GM23338 (cell line): ENCODE results near the gene RPTOR. TPM values are rescaled to one million over a fixed set of nuclear protein-coding genes. Genes with fewer than 3 reads are reported as not detected.

ENCODE experiments used
- ATAC-seq: fragments of 200-7000 bp; cut with Tn5 transposase; 3 replicates; pipeline ENCODE4 v1.9.1; 2020
- DNase-seq: peaks from one replicate; pipeline ENCODE4 v3.0.0-alpha.2; 2015; ENCODE audit warnings: low spot score
- H2AFZ ChIP-seq: fragments of 200-600 bp; sonication (generic); 2 replicates; pipeline ENCODE4 v1.8.0; 2016; ENCODE audit warnings: antibody characterized with exemption, mild to moderate bottlenecking, moderate library complexity
- H3F3A ChIP-seq: fragments of 200-600 bp; sonication (generic); replicated peaks from 2 replicates; pipeline ENCODE4 v1.8.0; 2017; ENCODE audit warnings: antibody characterized with exemption, mixed run types, low read depth
- H3K27ac ChIP-seq: fragments of 200-600 bp; sonication (generic); 2 replicates; pipeline ENCODE4 v1.6.1; 2016; ENCODE audit warnings: low read depth
- H3K27me3 ChIP-seq: fragments of 200-600 bp; sonication (generic); 2 replicates; pipeline ENCODE4 v1.8.0; 2016; ENCODE audit warnings: mild to moderate bottlenecking, mixed run types, moderate library complexity; ENCODE audit not compliant: insufficient read depth
- H3K36me3 ChIP-seq: fragments of 200-600 bp; sonication (generic); 2 replicates; pipeline ENCODE4 v1.8.0; 2016; ENCODE audit warnings: mild to moderate bottlenecking; ENCODE audit not compliant: insufficient read depth
- H3K4me1 ChIP-seq: fragments of 200-600 bp; sonication (generic); 2 replicates; pipeline ENCODE4 v1.8.0; 2016; ENCODE audit warnings: mild to moderate bottlenecking, moderate library complexity; ENCODE audit not compliant: insufficient read depth
- H3K4me2 ChIP-seq: fragments of 200-600 bp; sonication (generic); 2 replicates; pipeline ENCODE4 v1.7.1; 2017; ENCODE audit warnings: mixed run types
- H3K4me3 ChIP-seq: fragments of 200-600 bp; sonication (generic); 2 replicates; pipeline ENCODE4 v1.6.1; 2016; ENCODE audit warnings: mixed run types
- H3K79me2 ChIP-seq: fragments of 200-600 bp; sonication (generic); replicated peaks from 2 replicates; pipeline ENCODE4 v1.8.0; 2017; ENCODE audit warnings: mild to moderate bottlenecking; ENCODE audit not compliant: insufficient read depth
- H3K9me2 ChIP-seq: fragments of 200-600 bp; sonication (generic); 2 replicates; pipeline ENCODE4 v1.8.0; 2017; ENCODE audit not compliant: insufficient read depth
- H4K20me1 ChIP-seq: fragments of 200-600 bp; sonication (generic); replicated peaks from 2 replicates; pipeline ENCODE4 v1.8.0; 2017; ENCODE audit warnings: mild to moderate bottlenecking; ENCODE audit not compliant: insufficient read depth
- H3K27ac Mint-ChIP-seq: 2 replicates; pipeline ENCODE4 v1.8.0; 2020; ENCODE audit warnings: inconsistent platforms, mild to moderate bottlenecking, moderate library complexity, mixed read lengths
- H3K27me3 Mint-ChIP-seq: 3 replicates; pipeline ENCODE4 v1.8.0; 2022; ENCODE audit warnings: low read depth, mild to moderate bottlenecking, moderate library complexity, mixed read lengths, inconsistent platforms; ENCODE audit not compliant: insufficient read depth, poor library complexity
- H3K36me3 Mint-ChIP-seq: 3 replicates; pipeline ENCODE4 v1.8.0; 2021; ENCODE audit warnings: low read depth, mild to moderate bottlenecking, inconsistent platforms, moderate library complexity, mixed read lengths
- H3K4me1 Mint-ChIP-seq: 3 replicates; pipeline ENCODE4 v1.8.0; 2020; ENCODE audit warnings: mild to moderate bottlenecking, inconsistent platforms, mixed read lengths
- H3K4me3 Mint-ChIP-seq: 3 replicates; pipeline ENCODE4 v1.8.0; 2021; ENCODE audit warnings: moderate library complexity, mild to moderate bottlenecking, inconsistent platforms, mixed read lengths
- H3K9me3 Mint-ChIP-seq: 3 replicates; pipeline ENCODE4 v1.8.0; 2020; ENCODE audit warnings: moderate library complexity, mild to moderate bottlenecking, inconsistent platforms, mixed read lengths
- CREB1 ChIP-seq: fragments of 250-450 bp; sonication (Bioruptor Pico); IDR thresholded peaks from 2 replicates; pipeline ENCODE4 v1.5.0; 2020; ENCODE audit warnings: low read depth, mild to moderate bottlenecking, moderate library complexity
- EZH2 ChIP-seq: fragments of 200-600 bp; sonication (generic); IDR thresholded peaks from one replicate; pipeline ENCODE4 v1.8.0; 2017; ENCODE audit warnings: antibody characterized with exemption, mild to moderate bottlenecking, low read depth; ENCODE audit not compliant: unreplicated experiment
- EZH2phosphoT487 ChIP-seq: fragments of 200-600 bp; sonication (generic); IDR thresholded peaks from one replicate; pipeline ENCODE4 v1.8.1; 2018; ENCODE audit warnings: antibody characterized with exemption; ENCODE audit not compliant: unreplicated experiment
- JUNB ChIP-seq: IDR thresholded peaks from one replicate; pipeline ENCODE4 v1.6.1; 2016; ENCODE audit warnings: antibody characterized with exemption; ENCODE audit not compliant: unreplicated experiment
- NANOG ChIP-seq: IDR thresholded peaks from 2 replicates; pipeline ENCODE4 v1.6.1; 2016; ENCODE audit warnings: antibody characterized with exemption, borderline replicate concordance
- POLR2AphosphoS5 ChIP-seq: IDR thresholded peaks from 2 replicates; pipeline ENCODE4 v1.6.1; 2016; ENCODE audit warnings: antibody characterized with exemption, low read depth
- REST ChIP-seq: IDR thresholded peaks from one replicate; pipeline ENCODE4 v1.6.1; 2018; ENCODE audit warnings: antibody characterized with exemption; ENCODE audit not compliant: unreplicated experiment
- STAT1 ChIP-seq: IDR thresholded peaks from one replicate; pipeline ENCODE4 v1.6.1; 2016; ENCODE audit warnings: antibody characterized with exemption; ENCODE audit not compliant: unreplicated experiment
- ZNF114 ChIP-seq: fragments of 250-450 bp; sonication (Bioruptor Pico); IDR thresholded peaks from 2 replicates; pipeline ENCODE4 v1.5.0; 2020; ENCODE audit warnings: mild to moderate bottlenecking, moderate library complexity
- ZNF331 ChIP-seq: fragments of 250-450 bp; sonication (Bioruptor Pico); IDR thresholded peaks from 2 replicates; pipeline ENCODE4 v1.5.0; 2020; ENCODE audit warnings: low read depth, mild to moderate bottlenecking, moderate library complexity
- polyA plus RNA-seq: library from polyadenylated mRNA; unstranded; fragments of >200 nt; fragmentation: Nextera tagmentation; extraction: Ambion mirVana; gene quantifications from 2 replicates; pipeline ENCODE4 v1.2.1, GENCODE V29; 2016
- total RNA-seq: library from RNA; depleted of rRNA; stranded (reverse); fragments of >200 nt; shearing (Covaris generic); gene quantifications from 2 replicates; pipeline ENCODE4 v1.2.3, GENCODE V29; 2014
- TF ChIP-seq, protein P1 (sequence below), 2 experiments: fragments of 200-600 bp in 1 of 2; sonication (generic) in 1 of 2; conservative IDR thresholded peaks; 2 replicates each; pipeline versions ENCODE4 v1.5.1 to v1.6.1; 2016 to 2017; ENCODE audit warnings: antibody characterized with exemption in 2 of 2, low read depth in 2 of 2, mild to moderate bottlenecking in 2 of 2, moderate library complexity in 1 of 2
- TF ChIP-seq, protein P2 (sequence below): IDR thresholded peaks from 2 replicates; pipeline ENCODE4 v1.6.1; 2016; ENCODE audit warnings: antibody characterized with exemption
- TF ChIP-seq, protein P3 (sequence below): fragments of 250-450 bp; sonication (Bioruptor Pico); IDR thresholded peaks from 2 replicates; pipeline ENCODE4 v1.5.0; 2020; ENCODE audit warnings: mild to moderate bottlenecking, moderate library complexity

RPTOR gene
- total and polyA plus RNA-seq, 2 experiments from 2014 or later: 9.5 to 38.0 TPM

- no peaks in the 10 kb centered on the region for H3K79me2 ChIP-seq
- no peak for ATAC-seq
- no peaks in the 10 kb centered on the region for H3K9me3 Mint-ChIP-seq
Observed at GRCh38 chr17:80769516-80769915, 224.9 kb downstream of the RPTOR start.

More at GRCh38 chr17:80769516-80769915, 224.9 kb downstream of the RPTOR start:
- H3K36me3 Mint-ChIP-seq: no peaks in the 10 kb centered on the region
- H3K4me3 Mint-ChIP-seq: no peak overlapping the region
- no peaks in the 10 kb centered on the region for H3F3A ChIP-seq
- no peaks in the 10 kb centered on the region for H3K4me1 ChIP-seq
- no peaks in the 10 kb centered on the region for H3K36me3 ChIP-seq
- peaks cover 24% of the 10 kb centered on the region for H3K4me1 Mint-ChIP-seq
- H3K27ac ChIP-seq: no peak overlapping the region
- no peaks in the 10 kb centered on the region for H3K27me3 ChIP-seq
- peaks cover 4% of the 10 kb centered on the region; the same call in 1 of the 2 replicates for H4K20me1 ChIP-seq
- H2AFZ ChIP-seq: no peak overlapping the region
- no peak for DNase-seq
- H3K9me2 ChIP-seq: no peaks in the 10 kb centered on the region
- no peak overlapping the region for H3K4me3 ChIP-seq
- TF ChIP-seq ZNF331 (CRISPR knock-in tag): no peak
- TF ChIP-seq REST: no peak
- TF ChIP-seq STAT1: no peak
- TF ChIP-seq NANOG: no peak
- no peak for TF ChIP-seq EZH2phosphoT487
- TF ChIP-seq EZH2: no peak
- no peak for TF ChIP-seq JUNB
- TF ChIP-seq, protein P1, sequence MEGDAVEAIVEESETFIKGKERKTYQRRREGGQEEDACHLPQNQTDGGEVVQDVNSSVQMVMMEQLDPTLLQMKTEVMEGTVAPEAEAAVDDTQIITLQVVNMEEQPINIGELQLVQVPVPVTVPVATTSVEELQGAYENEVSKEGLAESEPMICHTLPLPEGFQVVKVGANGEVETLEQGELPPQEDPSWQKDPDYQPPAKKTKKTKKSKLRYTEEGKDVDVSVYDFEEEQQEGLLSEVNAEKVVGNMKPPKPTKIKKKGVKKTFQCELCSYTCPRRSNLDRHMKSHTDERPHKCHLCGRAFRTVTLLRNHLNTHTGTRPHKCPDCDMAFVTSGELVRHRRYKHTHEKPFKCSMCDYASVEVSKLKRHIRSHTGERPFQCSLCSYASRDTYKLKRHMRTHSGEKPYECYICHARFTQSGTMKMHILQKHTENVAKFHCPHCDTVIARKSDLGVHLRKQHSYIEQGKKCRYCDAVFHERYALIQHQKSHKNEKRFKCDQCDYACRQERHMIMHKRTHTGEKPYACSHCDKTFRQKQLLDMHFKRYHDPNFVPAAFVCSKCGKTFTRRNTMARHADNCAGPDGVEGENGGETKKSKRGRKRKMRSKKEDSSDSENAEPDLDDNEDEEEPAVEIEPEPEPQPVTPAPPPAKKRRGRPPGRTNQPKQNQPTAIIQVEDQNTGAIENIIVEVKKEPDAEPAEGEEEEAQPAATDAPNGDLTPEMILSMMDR (conservative IDR thresholded peaks at IDR 0.05; ENCODE audit: low read depth in 2 of 2): no peak
- no peak for TF ChIP-seq CREB1 (CRISPR knock-in tag)
- TF ChIP-seq ZNF114 (CRISPR knock-in tag): no peak
- TF ChIP-seq, protein P2, sequence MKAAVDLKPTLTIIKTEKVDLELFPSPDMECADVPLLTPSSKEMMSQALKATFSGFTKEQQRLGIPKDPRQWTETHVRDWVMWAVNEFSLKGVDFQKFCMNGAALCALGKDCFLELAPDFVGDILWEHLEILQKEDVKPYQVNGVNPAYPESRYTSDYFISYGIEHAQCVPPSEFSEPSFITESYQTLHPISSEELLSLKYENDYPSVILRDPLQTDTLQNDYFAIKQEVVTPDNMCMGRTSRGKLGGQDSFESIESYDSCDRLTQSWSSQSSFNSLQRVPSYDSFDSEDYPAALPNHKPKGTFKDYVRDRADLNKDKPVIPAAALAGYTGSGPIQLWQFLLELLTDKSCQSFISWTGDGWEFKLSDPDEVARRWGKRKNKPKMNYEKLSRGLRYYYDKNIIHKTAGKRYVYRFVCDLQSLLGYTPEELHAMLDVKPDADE: no peak
- TF ChIP-seq, protein P3, sequence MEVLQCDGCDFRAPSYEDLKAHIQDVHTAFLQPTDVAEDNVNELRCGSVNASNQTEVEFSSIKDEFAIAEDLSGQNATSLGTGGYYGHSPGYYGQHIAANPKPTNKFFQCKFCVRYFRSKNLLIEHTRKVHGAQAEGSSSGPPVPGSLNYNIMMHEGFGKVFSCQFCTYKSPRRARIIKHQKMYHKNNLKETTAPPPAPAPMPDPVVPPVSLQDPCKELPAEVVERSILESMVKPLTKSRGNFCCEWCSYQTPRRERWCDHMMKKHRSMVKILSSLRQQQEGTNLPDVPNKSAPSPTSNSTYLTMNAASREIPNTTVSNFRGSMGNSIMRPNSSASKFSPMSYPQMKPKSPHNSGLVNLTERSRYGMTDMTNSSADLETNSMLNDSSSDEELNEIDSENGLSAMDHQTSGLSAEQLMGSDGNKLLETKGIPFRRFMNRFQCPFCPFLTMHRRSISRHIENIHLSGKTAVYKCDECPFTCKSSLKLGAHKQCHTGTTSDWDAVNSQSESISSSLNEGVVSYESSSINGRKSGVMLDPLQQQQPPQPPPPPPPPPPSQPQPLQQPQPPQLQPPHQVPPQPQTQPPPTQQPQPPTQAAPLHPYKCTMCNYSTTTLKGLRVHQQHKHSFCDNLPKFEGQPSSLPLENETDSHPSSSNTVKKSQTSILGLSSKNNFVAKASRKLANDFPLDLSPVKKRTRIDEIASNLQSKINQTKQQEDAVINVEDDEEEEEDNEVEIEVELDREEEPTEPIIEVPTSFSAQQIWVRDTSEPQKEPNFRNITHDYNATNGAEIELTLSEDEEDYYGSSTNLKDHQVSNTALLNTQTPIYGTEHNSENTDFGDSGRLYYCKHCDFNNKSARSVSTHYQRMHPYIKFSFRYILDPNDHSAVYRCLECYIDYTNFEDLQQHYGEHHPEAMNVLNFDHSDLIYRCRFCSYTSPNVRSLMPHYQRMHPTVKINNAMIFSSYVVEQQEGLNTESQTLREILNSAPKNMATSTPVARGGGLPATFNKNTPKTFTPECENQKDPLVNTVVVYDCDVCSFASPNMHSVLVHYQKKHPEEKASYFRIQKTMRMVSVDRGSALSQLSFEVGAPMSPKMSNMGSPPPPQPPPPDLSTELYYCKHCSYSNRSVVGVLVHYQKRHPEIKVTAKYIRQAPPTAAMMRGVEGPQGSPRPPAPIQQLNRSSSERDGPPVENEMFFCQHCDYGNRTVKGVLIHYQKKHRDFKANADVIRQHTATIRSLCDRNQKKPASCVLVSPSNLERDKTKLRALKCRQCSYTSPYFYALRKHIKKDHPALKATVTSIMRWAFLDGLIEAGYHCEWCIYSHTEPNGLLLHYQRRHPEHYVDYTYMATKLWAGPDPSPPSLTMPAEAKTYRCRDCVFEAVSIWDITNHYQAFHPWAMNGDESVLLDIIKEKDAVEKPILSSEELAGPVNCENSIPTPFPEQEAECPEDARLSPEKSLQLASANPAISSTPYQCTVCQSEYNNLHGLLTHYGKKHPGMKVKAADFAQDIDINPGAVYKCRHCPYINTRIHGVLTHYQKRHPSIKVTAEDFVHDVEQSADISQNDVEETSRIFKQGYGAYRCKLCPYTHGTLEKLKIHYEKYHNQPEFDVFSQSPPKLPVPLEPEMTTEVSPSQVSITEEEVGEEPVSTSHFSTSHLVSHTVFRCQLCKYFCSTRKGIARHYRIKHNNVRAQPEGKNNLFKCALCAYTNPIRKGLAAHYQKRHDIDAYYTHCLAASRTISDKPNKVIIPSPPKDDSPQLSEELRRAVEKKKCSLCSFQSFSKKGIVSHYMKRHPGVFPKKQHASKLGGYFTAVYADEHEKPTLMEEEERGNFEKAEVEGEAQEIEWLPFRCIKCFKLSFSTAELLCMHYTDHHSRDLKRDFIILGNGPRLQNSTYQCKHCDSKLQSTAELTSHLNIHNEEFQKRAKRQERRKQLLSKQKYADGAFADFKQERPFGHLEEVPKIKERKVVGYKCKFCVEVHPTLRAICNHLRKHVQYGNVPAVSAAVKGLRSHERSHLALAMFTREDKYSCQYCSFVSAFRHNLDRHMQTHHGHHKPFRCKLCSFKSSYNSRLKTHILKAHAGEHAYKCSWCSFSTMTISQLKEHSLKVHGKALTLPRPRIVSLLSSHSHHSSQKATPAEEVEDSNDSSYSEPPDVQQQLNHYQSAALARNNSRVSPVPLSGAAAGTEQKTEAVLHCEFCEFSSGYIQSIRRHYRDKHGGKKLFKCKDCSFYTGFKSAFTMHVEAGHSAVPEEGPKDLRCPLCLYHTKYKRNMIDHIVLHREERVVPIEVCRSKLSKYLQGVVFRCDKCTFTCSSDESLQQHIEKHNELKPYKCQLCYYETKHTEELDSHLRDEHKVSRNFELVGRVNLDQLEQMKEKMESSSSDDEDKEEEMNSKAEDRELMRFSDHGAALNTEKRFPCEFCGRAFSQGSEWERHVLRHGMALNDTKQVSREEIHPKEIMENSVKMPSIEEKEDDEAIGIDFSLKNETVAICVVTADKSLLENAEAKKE (CRISPR knock-in tag): no peak
- no peak for TF ChIP-seq POLR2AphosphoS5
- peaks cover 10% of the 10 kb centered on the region for H3K27me3 Mint-ChIP-seq
- H3K27ac Mint-ChIP-seq: no peak overlapping the region; the same call in 1 of the 2 replicates
- H3K4me2 ChIP-seq: no peak overlapping the region
